PFSK-1 (cell line): Measurements from ENCODE around the gene NEDD9.

Experiments used
- POLR2AphosphoS5 ChIP-seq: IDR thresholded peaks from 2 replicates; pipeline ENCODE4 v1.6.1; 2012; ENCODE audit warnings: low read depth, mild to moderate bottlenecking, control low read depth, low read length, moderate library complexity
- REST ChIP-seq, 2 experiments: IDR thresholded peaks; 2 replicates each; pipeline versions ENCODE4 v1.6.1 to v1.8.0; 2011 to 2012; ENCODE audit warnings: low read depth in 2 of 2, low read length in 2 of 2, control low read depth in 1 of 2, inconsistent platforms in 1 of 2, mild to moderate bottlenecking in 1 of 2, moderate library complexity in 1 of 2; ENCODE audit not compliant: insufficient read depth in 1 of 2
- SIN3A ChIP-seq: IDR thresholded peaks from 2 replicates; pipeline ENCODE4 v1.6.1; 2012; ENCODE audit warnings: mild to moderate bottlenecking, low read length, moderate library complexity, borderline replicate concordance; ENCODE audit not compliant: insufficient read depth

- no peak for TF ChIP-seq REST (IDR thresholded peaks at IDR 0.05; ENCODE audit: insufficient read depth in 1 of 2, low read depth in 2 of 2, low read length in 2 of 2)
- TF ChIP-seq SIN3A: no peak
- TF ChIP-seq POLR2AphosphoS5: no peak
These were observed 27.6 kb downstream of the NEDD9 start for GRCh38 chr6:11204794-11205366.
